GM18861 (cell line): Measurements from ENCODE around the gene MAD1L1.
"Not testable (repeated sequence)": the region's sequence is repeated elsewhere in the genome, so short reads cannot be mapped to it uniquely, and the experiment has no call there.

Experiments
- ATAC-seq: cut with Tn5 transposase; IDR thresholded peaks from one replicate; pipeline ENCODE4 v1.9.1; 2021; ENCODE audit not compliant: unreplicated experiment

Gene MAD1L1

DNA sequence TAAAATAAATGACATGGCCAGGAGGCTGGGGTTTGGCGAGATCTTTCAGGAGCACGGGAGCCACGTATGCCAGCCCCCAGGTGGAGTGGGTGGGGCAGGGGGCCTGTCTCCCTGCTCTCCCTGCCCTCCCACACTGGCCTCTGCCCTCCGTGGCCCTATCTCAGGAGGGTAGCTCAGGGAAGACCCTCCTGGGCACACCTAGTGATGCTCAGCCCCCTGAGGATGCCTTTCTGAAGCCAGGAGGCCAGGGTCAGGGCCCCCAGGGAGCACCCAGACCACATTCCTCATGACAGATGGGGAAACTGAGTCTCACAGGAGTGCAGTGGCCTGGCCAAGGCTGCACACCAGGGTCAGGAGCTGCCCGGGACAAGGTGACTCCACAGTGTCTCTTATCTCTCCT, 339.3 kb downstream of the MAD1L1 start:
- no peak for ATAC-seq

DNA sequence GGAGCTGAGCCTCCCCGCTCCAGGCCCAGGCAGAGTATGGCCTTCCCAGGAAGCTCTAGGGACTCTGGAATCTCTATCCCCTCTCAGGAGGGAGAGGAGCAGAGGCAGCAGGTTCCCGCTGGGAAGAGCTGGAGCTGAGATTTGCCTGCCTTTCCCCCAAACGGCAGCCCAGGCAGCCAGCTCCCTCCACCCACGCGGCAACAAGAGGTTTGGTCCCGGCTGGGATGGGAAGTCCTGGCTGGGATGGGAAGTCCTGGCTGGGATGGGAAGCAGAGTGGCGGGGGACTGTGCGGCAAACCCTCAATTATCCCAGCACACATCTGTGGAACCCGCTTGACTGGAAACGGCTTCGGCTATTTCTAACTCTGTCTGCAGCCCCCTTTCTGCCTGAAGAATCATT, 339.7 kb downstream of the MAD1L1 start:
- no peak for ATAC-seq

DNA sequence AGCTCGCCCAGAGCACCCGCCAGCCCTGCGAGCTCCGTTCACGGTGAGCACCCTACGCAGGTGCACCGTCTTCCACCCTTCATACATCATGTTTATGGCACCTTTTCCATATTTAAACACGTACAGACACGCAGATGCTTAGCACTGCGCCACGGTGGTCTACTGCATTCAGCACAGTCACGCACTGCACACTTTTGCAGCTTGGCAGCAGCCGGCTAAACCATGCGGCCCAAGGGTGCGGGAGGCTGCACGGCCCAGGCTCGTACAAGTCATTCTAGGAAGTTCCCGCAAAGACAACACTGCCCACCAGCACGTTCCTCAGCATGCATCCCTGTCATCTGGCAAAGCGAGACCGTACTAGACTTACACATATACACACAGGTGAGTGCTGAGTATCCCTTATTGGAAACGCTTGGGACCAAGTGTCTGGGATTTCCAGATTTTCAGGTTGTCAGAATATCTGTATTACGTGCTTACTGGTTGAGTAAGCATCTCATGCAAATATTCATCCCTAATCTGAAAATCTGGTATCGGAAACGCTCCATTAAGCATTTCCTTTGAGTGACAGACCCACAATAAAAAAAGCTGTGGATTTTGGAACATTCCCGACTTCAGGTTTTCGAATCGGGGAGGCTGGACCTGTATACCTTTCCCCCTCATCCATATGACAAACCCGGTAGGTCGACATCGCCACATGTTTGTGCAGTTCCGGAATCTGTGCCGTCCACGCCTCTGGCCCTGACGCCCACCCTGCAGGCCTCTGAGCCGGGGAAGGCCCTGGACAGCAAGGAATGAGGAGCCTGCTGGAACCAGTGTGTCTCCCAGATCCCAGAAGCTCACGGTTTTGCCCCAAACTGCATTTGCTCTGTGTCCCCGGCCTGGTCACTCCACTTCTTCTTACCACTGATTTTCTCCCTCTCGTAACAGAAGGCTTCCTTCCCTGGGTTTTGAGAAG, 340.5 kb downstream of the MAD1L1 start:
- no peak for ATAC-seq

DNA sequence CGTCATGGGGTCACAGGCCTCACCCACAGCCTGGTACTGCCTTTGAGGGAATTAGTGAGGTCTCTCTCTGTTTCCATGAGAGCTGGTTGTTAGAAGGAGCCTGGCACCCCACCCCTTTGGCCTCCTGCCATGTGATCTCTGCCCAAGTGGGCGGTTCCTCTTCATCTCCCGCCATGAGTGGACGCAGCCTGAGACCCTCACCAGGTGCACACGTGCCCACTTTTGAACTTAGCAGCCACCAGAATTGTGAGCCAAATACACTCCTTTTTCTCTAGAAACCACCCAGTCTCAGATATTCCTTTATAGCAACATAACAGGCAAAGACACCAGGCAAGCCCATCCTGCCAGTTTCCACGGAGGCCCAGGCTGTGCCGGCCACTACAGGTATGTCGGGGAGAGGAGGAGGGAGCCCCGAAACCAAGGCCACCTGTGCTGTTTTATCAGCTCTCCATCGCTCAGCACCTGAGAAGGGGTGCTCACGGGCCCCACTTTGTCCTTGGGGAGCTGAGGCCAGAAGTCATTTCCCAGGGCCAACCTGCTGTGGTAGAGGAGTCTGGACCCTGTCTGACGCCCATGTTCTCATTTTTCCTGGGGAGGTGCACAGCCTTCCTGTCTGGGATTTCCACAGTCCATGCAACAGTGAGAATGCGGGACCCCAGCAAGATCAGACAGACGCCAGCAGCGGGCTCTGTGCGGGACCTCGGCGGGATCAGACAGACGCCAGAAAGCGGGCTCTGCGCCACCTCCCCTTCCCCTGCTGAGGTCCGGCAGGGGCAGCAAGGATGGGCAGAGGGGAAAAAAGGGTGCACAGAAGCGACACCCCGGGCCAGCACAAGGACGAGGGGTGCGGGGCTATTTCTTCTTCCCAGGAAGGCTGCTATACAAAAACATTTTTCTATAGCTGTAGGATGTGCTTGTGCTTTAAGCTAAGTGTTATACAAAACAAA, 342.2 kb downstream of the MAD1L1 start:
- ATAC-seq: no peak

DNA sequence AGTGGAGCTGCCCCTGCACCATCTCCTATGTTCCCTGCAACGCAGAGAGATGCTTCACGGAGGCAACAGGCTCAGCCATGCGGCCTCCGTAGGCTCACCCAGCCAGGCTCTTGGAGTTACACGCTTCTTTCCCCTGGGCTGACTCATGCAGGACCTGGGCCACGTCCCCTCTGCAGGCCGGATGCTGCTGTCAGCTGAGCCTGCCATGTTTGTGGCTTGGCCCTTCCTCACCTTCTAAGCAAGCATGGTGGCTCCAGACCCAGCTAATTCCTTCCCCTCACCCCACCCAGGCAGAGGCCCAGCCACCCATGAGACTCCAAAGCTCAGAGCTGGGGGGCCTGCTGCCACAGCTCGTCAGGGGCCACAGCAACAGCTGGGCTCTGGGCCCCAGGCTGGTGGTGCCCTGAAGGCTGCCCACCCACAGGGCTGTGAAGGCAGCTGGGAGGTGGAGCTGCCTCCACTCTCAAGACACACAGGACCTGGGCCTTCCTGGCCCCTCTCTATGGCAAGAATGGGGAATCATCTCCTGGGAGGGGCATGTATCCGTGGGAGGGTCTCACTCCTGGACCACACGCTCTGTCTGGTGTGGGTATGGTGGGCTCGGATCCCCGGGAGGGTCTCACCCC, 343.1 kb downstream of the MAD1L1 start:
- ATAC-seq: no peak

DNA sequence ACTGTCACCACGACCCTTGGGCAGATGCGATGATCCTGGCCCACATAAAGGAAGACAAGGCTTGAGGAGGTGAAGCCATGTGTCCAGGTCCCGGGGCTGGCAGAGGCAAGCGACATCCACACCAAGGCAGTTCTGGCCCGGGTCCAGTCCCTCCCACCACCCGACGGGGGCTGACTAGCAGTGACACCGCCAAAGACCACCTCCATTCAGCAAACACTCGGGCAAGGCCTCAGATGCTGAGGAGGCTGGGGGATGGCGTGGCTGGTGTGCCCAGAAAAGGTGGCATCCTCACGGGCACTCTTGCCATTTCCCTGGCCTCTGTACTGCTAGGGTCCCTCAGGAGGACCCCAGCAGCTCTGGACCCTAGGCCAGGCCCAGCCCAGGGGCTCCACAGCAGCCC, 343.7 kb downstream of the MAD1L1 start:
- ATAC-seq: no peak

DNA sequence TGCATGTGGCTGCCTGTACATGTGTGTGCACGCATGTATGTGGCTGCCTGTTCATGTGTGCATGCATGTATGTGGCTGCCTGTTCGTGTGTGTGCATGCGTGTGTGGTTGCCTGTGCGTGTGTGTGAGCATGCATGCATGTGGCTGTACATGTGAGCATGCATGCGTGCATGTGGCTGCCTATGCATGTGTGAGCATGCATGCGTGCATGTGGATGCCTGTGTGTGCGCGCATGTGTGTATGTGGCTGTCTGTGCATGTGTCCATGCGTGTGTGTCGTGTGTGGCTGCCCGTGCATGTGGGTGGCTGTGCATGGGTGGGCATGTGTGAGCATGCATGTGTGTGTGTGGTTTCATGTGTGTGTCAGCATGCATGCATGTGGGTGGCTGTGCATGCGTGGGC, 344.3 kb downstream of the MAD1L1 start:
- no peak for ATAC-seq

DNA sequence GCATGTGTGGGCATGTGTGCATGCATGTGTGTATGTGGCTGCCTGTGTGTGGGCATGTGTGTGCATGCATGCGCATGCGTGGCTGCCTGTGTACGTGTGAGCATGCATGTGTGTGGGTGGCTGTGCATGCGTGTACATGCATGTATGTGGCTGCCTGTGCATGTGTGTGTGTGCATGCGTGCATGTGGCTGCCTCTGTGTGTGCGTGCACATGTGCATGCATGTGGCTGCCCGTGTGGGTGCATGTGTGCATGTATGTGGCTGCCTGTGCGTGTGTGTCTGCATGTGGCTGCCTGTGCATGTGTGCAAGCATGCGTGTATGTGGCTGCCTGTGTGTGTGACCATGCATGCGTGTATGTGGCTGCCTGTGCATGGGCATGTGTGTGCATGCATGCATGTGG, 345.5 kb downstream of the MAD1L1 start:
- no peak for ATAC-seq

DNA sequence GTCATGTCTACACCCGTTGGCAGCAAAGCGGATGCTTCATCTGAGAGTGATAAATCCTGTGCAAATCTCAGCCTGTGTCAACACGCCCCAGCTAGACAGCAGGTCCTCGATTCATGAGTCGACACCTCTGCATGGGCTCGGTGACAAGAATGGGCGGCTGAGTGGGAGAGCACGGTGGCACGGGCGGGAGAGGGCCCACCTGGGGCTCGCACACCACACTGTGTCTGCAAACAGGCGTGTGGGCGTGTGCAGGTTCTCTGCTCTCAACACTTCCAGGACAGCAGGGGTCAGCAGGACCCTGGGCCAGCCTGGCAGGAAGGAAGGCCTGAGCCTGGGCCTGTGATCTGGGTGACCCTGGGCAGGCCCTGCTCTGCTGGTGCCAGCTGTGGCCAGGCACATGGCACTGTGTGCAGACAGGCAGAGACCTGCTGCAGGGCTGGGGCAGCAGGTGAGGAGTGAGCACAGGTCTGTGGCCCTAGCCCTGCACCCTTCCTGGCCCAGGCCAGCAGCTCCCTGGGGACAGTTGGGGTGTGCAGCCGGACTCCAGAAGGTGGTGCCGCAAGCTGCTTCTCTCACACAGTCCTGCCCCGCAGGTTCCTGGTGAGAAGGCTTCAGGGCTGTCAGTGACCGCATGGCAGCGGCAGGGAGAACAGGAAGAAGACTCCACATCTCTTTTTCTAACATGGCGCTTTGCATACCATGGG, 346.2 kb downstream of the MAD1L1 start:
- ATAC-seq: no peak

DNA sequence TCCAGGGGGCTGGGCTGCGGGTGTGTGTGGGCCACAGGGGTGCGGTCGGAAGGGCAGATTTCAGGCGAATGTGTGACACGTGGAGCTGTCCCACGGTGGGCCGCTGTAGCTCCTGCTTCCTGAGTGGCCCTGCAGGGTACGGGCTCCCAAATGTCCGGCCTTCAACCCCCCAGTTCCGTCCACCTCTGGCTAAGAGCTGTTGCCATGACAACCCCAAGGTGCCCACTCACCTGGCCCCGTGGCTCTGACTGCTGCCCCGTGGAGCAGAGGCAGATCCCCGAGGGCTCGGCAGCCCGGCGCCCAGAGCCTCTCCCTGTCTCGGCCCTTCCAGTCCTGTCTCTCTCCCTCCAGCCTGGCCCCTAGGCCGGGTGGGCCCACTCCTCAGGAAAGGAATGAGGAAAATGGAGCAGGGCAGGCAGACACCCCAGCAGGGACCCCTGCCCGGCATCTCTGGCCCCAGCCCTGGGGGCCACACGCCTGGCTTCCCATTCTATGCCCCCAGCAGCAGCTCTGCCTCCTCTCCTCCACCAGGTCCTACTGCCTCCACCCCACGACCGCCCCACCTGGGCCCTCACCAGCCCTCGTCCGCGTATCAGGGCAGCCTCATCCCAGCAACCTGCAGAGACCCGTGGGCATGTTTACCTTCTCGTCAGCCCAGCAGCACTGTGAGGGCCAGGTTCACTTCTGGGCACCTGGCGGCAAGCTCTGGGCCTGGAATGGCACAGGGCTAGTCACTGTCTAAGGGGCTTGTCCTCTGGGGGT, 347.1 kb downstream of the MAD1L1 start:
- no peak for ATAC-seq

DNA sequence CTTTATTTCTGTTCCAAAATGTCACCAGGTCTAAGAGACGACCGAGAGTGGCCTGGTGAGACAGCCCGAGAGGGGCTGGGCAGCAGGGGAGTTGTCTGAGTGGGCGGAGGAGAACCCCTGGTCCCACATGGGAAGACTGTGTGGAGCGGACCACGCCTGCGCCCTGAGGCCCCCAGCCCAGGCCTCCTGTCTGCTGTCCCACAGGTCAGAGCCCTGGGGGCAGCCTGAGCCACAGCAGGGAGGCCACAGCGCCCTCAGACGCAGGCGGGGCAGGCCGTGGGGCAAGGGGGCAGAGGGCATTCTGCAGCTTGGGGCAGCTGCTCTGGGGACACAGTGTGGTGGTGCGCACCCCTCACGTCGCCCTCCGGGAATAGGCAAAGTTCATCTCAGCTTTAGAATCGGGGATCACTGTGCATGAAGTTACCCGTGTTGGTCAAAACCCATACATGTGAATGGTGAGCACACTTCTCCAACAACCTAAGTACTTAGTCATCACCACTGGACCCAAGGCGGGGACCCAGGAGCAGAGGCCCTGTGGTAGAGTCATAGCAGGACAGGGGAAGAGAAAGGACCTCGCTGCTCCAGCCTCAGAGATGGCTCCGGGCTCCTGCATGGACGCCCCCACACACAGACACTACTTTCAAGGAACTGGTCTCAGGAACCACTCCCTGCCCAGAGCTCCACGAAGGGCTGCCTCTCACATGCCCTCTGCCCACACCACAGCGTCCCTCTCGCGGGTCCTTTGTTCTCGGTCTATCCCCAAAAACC, 348.0 kb downstream of the MAD1L1 start:
- ATAC-seq: no peak

DNA sequence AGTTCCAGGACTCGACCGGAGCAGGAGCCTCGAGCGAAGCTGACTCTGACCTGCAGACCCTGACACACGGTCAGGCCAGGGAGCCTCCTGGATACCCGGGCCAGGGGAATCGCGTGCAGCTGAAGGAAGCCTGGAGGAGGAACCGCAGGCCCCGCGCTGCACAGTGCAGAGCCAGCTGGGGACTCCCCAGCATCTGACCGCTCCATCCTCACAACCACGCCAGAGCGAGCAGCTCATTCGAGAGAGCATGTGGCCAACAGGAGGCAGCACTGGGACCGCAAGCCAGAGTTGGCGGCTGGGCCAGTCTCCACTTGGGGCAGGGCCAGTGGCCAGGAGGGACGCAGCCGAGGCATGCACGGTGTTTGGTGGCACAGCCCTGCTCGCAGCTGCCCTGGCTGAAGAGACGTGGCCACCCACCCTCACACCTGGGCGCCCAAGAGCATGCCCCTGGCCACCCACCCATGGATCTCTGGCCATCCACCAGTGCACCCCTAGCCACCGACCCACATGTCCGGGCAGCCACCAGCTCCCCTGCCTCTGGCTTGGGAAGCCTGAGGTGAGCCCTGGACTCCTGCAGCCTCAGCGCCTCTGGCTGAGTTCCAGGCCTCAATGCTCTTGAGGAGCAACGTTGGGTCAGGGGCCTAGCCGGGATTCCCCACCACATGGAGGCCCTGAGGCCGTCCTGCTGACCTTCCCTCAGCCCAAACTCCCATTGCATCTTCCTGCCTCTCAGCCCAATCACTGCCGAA, 348.7 kb downstream of the MAD1L1 start:
- no peak for ATAC-seq

DNA sequence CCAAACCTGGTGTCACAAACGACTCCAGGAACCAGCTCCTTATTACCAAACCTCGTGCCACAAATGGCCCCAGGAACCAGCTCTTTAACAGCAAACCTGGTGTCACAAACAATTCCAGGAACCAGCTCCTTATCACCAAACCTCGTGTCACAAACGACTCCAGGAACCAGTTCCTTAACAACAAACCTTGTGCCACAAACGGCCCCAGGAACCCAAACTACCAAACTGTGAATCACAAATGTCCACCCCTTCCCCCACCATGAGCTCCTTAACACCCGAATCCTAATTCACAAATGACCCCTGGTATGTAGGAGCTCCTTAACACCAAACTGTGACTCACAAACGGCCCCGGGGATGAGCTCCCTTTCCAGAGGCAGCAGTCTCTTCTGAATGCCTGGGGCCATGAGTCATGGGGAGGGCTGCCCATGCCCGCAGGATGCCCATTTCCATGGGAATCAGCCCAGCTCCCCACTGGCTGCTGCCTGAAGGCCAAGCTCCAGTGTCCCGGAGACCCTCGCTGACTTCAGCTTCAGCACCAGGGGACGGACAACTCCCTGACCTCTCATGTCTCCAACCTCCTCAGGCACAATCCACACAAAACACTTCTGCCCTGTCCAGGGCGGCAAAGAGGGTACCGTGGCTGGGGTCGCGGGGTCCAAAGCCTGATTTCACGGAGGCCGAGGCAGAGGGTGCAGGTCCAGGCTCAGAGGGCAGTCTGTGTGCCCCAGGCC, 349.5 kb downstream of the MAD1L1 start:
- no peak for ATAC-seq

DNA sequence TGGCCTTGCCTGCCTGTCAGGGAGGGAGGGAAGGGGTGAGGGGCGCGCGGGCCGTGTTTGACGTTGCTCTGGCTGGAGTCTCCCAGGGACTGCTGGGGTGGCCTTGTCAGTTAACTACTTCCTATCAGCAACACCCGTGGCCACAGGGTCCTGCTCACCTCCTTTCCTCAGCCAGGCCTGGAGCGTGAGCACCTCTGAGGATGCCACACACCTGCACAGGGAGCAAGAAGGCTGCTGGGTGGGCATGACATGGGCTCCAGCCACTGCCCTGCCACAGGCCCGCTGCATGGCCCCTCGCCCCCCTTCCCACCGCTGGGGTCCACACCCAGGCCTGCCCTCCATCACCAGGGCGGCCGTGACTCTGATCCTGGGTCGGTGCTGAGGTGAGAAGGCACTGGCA, 350.3 kb downstream of the MAD1L1 start:
- ATAC-seq: no peak

DNA sequence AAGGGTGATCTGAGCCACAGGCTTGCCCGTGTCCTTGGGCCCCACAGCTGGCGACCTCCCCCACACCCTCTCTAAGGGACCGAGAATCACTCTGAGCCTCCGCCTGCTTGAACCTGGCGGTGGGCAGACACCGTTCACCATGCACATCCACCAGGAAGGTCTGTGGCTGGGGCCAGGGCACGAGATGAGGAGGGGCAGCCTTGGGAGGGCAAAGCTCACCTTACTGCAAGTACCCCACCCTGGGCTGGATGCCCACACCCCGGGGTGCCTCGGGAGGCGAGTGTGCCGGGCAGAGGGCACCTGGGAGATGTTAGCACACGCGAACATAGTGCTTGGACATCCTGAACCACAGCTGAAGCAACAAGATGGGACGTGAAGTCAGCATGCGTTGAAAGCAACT, 350.8 kb downstream of the MAD1L1 start:
- no peak for ATAC-seq

DNA sequence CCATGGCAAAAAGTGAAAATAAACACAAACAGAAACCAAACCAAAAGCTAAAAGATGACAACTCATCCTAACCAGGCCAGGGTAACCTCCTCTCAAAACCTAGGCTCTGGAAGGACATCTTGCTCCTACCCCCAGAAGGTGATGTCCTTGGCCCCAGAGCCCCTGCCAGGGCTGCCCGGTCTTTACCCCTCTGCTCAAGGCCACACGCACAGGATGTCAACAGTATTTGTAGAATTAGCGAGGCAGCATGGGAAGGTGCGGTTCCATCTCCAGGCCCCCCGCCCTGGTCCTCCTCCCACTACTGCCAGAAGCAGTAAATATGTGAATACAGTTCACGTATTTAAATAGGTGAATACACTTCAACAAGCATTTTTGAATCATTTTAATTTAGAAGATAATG, 356.1 kb downstream of the MAD1L1 start:
- not testable (repeated sequence) for ATAC-seq

DNA sequence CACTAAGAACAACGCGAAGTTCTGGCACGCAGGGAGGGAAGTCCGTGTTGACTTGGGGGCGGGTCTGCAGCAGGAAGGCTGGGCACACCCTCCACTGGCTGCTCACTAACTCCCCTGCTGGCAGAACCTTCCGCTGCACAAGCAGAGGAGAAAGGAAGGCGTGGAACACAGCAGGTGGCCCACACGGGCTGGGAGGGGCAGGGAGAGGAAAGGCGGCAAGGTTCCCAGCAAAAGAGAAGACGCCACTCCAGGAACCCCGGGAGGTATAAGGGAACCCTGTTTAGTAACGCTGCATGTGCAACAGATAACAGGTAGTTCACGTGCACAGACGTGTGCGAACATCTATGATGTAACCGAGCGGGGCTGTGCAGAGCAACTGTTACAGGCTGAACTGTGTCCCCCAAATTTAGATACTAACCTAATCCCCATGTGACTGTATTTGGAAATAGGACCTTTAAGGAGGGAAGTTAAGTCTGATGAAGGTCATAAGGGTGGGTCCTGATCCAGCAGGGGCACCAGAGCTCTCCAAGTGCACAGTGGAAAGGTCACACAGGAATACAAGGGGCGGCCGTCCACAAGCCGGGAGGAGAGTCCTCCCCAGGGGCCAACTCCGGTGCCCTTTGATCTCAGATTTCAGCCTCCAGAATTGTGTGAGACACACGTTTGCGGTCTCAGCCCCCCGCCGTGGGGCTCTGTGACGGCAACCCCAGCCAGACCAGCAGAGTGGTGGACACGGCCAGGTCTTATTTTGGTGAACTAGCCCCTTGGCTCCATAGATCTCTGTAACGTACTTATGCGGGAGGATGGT, 357.1 kb downstream of the MAD1L1 start:
- not testable (repeated sequence) for ATAC-seq
